Measurements from ENCODE around the gene CEP112.

DNA sequence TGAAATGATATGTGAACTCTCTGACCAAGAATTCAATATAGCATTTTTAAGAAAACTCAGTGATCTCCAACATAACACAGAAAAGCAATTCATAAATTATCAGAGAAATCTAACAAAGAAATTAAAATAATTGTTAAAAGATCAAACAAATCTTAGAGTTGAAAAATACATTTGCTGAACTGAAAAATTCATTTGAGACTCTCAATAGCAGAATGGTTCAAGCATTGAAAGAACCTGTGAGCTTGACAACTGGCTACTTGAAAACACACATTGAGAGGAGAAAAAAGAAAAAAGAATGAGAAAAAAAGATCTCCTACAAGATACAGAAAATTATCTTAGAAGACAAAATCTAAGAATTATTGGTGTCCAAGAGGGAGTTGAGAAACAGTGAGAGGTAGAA, 203.5 kb downstream of the CEP112 start:
- TF ChIP-seq, protein P1, sequence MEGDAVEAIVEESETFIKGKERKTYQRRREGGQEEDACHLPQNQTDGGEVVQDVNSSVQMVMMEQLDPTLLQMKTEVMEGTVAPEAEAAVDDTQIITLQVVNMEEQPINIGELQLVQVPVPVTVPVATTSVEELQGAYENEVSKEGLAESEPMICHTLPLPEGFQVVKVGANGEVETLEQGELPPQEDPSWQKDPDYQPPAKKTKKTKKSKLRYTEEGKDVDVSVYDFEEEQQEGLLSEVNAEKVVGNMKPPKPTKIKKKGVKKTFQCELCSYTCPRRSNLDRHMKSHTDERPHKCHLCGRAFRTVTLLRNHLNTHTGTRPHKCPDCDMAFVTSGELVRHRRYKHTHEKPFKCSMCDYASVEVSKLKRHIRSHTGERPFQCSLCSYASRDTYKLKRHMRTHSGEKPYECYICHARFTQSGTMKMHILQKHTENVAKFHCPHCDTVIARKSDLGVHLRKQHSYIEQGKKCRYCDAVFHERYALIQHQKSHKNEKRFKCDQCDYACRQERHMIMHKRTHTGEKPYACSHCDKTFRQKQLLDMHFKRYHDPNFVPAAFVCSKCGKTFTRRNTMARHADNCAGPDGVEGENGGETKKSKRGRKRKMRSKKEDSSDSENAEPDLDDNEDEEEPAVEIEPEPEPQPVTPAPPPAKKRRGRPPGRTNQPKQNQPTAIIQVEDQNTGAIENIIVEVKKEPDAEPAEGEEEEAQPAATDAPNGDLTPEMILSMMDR (IDR thresholded peaks at IDR 0.05) = no peak
- no peak for TF ChIP-seq ZNF396 (CRISPR knock-in tag; IDR thresholded peaks at IDR 0.05; ENCODE audit: borderline replicate concordance)
- no peak for TF ChIP-seq TCF7 (CRISPR knock-in tag; IDR thresholded peaks at IDR 0.05; ENCODE audit: low read depth)
- TF ChIP-seq CREB1 (CRISPR knock-in tag; IDR thresholded peaks at IDR 0.05) = no peak
- TF ChIP-seq, protein P2, sequence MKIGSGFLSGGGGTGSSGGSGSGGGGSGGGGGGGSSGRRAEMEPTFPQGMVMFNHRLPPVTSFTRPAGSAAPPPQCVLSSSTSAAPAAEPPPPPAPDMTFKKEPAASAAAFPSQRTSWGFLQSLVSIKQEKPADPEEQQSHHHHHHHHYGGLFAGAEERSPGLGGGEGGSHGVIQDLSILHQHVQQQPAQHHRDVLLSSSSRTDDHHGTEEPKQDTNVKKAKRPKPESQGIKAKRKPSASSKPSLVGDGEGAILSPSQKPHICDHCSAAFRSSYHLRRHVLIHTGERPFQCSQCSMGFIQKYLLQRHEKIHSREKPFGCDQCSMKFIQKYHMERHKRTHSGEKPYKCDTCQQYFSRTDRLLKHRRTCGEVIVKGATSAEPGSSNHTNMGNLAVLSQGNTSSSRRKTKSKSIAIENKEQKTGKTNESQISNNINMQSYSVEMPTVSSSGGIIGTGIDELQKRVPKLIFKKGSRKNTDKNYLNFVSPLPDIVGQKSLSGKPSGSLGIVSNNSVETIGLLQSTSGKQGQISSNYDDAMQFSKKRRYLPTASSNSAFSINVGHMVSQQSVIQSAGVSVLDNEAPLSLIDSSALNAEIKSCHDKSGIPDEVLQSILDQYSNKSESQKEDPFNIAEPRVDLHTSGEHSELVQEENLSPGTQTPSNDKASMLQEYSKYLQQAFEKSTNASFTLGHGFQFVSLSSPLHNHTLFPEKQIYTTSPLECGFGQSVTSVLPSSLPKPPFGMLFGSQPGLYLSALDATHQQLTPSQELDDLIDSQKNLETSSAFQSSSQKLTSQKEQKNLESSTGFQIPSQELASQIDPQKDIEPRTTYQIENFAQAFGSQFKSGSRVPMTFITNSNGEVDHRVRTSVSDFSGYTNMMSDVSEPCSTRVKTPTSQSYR (CRISPR knock-in tag; IDR thresholded peaks at IDR 0.05) = no peak
- TF ChIP-seq NFYB (CRISPR knock-in tag; conservative IDR thresholded peaks at IDR 0.05; ENCODE audit: low read depth) = no peak
- TF ChIP-seq, protein P3, sequence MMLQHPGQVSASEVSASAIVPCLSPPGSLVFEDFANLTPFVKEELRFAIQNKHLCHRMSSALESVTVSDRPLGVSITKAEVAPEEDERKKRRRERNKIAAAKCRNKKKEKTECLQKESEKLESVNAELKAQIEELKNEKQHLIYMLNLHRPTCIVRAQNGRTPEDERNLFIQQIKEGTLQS (CRISPR knock-in tag; conservative IDR thresholded peaks at IDR 0.05) = no peak
- TF ChIP-seq ZNF423 (CRISPR knock-in tag; IDR thresholded peaks at IDR 0.05) = no peak
- TF ChIP-seq, protein P4, sequence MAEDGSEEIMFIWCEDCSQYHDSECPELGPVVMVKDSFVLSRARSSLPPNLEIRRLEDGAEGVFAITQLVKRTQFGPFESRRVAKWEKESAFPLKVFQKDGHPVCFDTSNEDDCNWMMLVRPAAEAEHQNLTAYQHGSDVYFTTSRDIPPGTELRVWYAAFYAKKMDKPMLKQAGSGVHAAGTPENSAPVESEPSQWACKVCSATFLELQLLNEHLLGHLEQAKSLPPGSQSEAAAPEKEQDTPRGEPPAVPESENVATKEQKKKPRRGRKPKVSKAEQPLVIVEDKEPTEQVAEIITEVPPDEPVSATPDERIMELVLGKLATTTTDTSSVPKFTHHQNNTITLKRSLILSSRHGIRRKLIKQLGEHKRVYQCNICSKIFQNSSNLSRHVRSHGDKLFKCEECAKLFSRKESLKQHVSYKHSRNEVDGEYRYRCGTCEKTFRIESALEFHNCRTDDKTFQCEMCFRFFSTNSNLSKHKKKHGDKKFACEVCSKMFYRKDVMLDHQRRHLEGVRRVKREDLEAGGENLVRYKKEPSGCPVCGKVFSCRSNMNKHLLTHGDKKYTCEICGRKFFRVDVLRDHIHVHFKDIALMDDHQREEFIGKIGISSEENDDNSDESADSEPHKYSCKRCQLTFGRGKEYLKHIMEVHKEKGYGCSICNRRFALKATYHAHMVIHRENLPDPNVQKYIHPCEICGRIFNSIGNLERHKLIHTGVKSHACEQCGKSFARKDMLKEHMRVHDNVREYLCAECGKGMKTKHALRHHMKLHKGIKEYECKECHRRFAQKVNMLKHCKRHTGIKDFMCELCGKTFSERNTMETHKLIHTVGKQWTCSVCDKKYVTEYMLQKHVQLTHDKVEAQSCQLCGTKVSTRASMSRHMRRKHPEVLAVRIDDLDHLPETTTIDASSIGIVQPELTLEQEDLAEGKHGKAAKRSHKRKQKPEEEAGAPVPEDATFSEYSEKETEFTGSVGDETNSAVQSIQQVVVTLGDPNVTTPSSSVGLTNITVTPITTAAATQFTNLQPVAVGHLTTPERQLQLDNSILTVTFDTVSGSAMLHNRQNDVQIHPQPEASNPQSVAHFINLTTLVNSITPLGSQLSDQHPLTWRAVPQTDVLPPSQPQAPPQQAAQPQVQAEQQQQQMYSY (CRISPR knock-in tag; IDR thresholded peaks at IDR 0.05) = no peak
- TF ChIP-seq, protein P5, sequence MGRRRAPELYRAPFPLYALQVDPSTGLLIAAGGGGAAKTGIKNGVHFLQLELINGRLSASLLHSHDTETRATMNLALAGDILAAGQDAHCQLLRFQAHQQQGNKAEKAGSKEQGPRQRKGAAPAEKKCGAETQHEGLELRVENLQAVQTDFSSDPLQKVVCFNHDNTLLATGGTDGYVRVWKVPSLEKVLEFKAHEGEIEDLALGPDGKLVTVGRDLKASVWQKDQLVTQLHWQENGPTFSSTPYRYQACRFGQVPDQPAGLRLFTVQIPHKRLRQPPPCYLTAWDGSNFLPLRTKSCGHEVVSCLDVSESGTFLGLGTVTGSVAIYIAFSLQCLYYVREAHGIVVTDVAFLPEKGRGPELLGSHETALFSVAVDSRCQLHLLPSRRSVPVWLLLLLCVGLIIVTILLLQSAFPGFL (CRISPR knock-in tag; IDR thresholded peaks at IDR 0.05; ENCODE audit: borderline replicate concordance) = no peak
- TF ChIP-seq, protein P6, sequence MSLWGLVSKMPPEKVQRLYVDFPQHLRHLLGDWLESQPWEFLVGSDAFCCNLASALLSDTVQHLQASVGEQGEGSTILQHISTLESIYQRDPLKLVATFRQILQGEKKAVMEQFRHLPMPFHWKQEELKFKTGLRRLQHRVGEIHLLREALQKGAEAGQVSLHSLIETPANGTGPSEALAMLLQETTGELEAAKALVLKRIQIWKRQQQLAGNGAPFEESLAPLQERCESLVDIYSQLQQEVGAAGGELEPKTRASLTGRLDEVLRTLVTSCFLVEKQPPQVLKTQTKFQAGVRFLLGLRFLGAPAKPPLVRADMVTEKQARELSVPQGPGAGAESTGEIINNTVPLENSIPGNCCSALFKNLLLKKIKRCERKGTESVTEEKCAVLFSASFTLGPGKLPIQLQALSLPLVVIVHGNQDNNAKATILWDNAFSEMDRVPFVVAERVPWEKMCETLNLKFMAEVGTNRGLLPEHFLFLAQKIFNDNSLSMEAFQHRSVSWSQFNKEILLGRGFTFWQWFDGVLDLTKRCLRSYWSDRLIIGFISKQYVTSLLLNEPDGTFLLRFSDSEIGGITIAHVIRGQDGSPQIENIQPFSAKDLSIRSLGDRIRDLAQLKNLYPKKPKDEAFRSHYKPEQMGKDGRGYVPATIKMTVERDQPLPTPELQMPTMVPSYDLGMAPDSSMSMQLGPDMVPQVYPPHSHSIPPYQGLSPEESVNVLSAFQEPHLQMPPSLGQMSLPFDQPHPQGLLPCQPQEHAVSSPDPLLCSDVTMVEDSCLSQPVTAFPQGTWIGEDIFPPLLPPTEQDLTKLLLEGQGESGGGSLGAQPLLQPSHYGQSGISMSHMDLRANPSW (CRISPR knock-in tag; conservative IDR thresholded peaks at IDR 0.05; ENCODE audit: low read depth) = no peak
- TF ChIP-seq CREM (CRISPR knock-in tag; IDR thresholded peaks at IDR 0.05) = no peak
- no peak for TF ChIP-seq FOXJ3 (CRISPR knock-in tag; IDR thresholded peaks at IDR 0.05; ENCODE audit: borderline replicate concordance)
- TF ChIP-seq, protein P7, sequence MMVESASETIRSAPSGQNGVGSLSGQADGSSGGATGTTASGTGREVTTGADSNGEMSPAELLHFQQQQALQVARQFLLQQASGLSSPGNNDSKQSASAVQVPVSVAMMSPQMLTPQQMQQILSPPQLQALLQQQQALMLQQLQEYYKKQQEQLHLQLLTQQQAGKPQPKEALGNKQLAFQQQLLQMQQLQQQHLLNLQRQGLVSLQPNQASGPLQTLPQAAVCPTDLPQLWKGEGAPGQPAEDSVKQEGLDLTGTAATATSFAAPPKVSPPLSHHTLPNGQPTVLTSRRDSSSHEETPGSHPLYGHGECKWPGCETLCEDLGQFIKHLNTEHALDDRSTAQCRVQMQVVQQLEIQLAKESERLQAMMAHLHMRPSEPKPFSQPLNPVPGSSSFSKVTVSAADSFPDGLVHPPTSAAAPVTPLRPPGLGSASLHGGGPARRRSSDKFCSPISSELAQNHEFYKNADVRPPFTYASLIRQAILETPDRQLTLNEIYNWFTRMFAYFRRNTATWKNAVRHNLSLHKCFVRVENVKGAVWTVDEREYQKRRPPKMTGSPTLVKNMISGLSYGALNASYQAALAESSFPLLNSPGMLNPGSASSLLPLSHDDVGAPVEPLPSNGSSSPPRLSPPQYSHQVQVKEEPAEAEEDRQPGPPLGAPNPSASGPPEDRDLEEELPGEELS (CRISPR knock-in tag; IDR thresholded peaks at IDR 0.05) = no peak

Data from WTC11 (cell line).